SK-N-SH treated with all-trans-retinoic acid at 6 μM for 48 hours (cell line): ENCODE data around the gene PRPF8.

Experiments
- ATAC-seq: fragments of 200-7000 bp; cut with Tn5 transposase; 3 replicates; pipeline ENCODE4 v1.9.1; 2020; ENCODE audit warnings: mild to moderate bottlenecking, moderate library complexity
- ARNTL ChIP-seq: fragments of 450-650 bp; formaldehyde crosslinking; IDR thresholded peaks from 2 replicates; pipeline ENCODE4 v1.5.0; 2020; ENCODE audit warnings: low read depth, mild to moderate bottlenecking, moderate library complexity, borderline replicate concordance
- BACH2 ChIP-seq: fragments of 250-450 bp; sonication (Bioruptor Pico); IDR thresholded peaks from 2 replicates; pipeline ENCODE4 v1.9.0; 2021; ENCODE audit warnings: mild to moderate bottlenecking, borderline replicate concordance
- GLIS3 ChIP-seq: fragments of 250-450 bp; sonication (Bioruptor Pico); IDR thresholded peaks from 2 replicates; pipeline ENCODE4 v1.5.0; 2020; ENCODE audit warnings: mild to moderate bottlenecking, moderate library complexity
- ISL1 ChIP-seq: fragments of 250-450 bp; sonication (Bioruptor Pico); IDR thresholded peaks from 2 replicates; pipeline ENCODE4 v2.1.2; 2022; ENCODE audit warnings: mild to moderate bottlenecking, moderate library complexity
- OSR1 ChIP-seq: fragments of 250-450 bp; sonication (Bioruptor Pico); IDR thresholded peaks from 2 replicates; pipeline ENCODE4 v1.8.0; 2022; ENCODE audit warnings: moderate library complexity, mild to moderate bottlenecking, inconsistent platforms
- PPARA ChIP-seq: fragments of 250-450 bp; sonication (Bioruptor Pico); IDR thresholded peaks from 2 replicates; pipeline ENCODE4 v1.5.0; 2020; ENCODE audit warnings: mild to moderate bottlenecking, borderline replicate concordance
- SNAI2 ChIP-seq: fragments of 250-450 bp; sonication (Bioruptor Pico); IDR thresholded peaks from 2 replicates; pipeline ENCODE4 v1.5.0; 2020; ENCODE audit warnings: mild to moderate bottlenecking, moderate library complexity
- TCF4 ChIP-seq: fragments of 250-450 bp; sonication (Bioruptor Pico); IDR thresholded peaks from 2 replicates; pipeline ENCODE4 v1.8.0; 2021; ENCODE audit warnings: mild to moderate bottlenecking, moderate library complexity, borderline replicate concordance
- TOX ChIP-seq: fragments of 250-450 bp; sonication (Bioruptor Pico); IDR thresholded peaks from 2 replicates; pipeline ENCODE4 v1.8.0; 2021; ENCODE audit warnings: mild to moderate bottlenecking, moderate library complexity, borderline replicate concordance
- ZC3H10 ChIP-seq: fragments of 250-450 bp; sonication (Bioruptor Pico); IDR thresholded peaks from 2 replicates; pipeline ENCODE4 v1.5.1; 2021; ENCODE audit warnings: mild to moderate bottlenecking, moderate library complexity
- ZFP3 ChIP-seq: fragments of 250-450 bp; sonication (Bioruptor Pico); IDR thresholded peaks from 2 replicates; pipeline ENCODE4 v1.5.0; 2020; ENCODE audit warnings: mild to moderate bottlenecking, moderate library complexity
- ZFP30 ChIP-seq: fragments of 450-650 bp; formaldehyde crosslinking; IDR thresholded peaks from 2 replicates; pipeline ENCODE4 v1.5.0; 2022; ENCODE audit warnings: mild to moderate bottlenecking, moderate library complexity
- ZNF565 ChIP-seq: fragments of 450-650 bp; formaldehyde crosslinking; conservative IDR thresholded peaks from 2 replicates; pipeline ENCODE4 v1.5.0; 2020; ENCODE audit warnings: low read depth, mild to moderate bottlenecking, moderate library complexity
- ZNF70 ChIP-seq: fragments of 450-650 bp; formaldehyde crosslinking; IDR thresholded peaks from 2 replicates; pipeline ENCODE4 v1.5.0; 2020; ENCODE audit warnings: mild to moderate bottlenecking, moderate library complexity
- ZNF8 ChIP-seq: fragments of 450-650 bp; formaldehyde crosslinking; IDR thresholded peaks from 2 replicates; pipeline ENCODE4 v1.5.0; 2020; ENCODE audit warnings: mild to moderate bottlenecking, moderate library complexity
- TF ChIP-seq, protein P1 (sequence below): fragments of 250-450 bp; sonication (Bioruptor Pico); IDR thresholded peaks from 2 replicates; pipeline ENCODE4 v1.8.0; 2021; ENCODE audit warnings: low read depth, mild to moderate bottlenecking, moderate library complexity, borderline replicate concordance
- TF ChIP-seq, protein P2 (sequence below): fragments of 250-450 bp; sonication (Bioruptor Pico); IDR thresholded peaks from 2 replicates; pipeline ENCODE4 v1.5.1; 2020; ENCODE audit warnings: low read depth, mild to moderate bottlenecking, moderate library complexity
- TF ChIP-seq, protein P3 (sequence below): fragments of 250-450 bp; sonication (Bioruptor Pico); IDR thresholded peaks from 2 replicates; pipeline ENCODE4 v1.5.1; 2021; ENCODE audit warnings: mild to moderate bottlenecking, moderate library complexity
- TF ChIP-seq, protein P4 (sequence below): fragments of 250-450 bp; sonication (Bioruptor Pico); IDR thresholded peaks from 2 replicates; pipeline ENCODE4 v1.5.0; 2020; ENCODE audit warnings: mild to moderate bottlenecking, moderate library complexity
- TF ChIP-seq, protein P5 (sequence below): fragments of 250-450 bp; sonication (Bioruptor Pico); IDR thresholded peaks from 2 replicates; pipeline ENCODE4 v1.8.0; 2020; ENCODE audit warnings: mild to moderate bottlenecking, moderate library complexity, borderline replicate concordance

Gene PRPF8

DNA sequence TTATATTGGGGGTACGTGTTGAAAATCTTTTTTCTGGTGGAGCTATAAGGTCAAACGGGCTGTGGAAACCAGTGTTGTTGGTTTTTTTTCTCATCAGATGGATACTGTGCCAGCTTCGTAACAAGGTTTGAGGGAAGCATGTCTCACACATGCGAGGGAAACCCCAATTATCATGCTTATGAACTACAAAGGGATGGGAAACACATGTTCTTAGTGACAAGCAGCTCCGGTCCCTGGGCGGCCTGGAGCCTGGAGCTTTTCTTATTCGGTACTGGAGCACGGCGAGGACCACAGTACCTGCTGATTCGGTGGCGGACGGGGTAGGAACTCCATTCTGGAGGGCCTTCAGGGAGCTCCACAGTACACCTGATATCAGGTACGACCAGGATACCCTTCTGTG, 68.6 kb downstream of the PRPF8 start:
- TF ChIP-seq ZNF8, result no peak
- no peak for TF ChIP-seq TCF4 (CRISPR knock-in tag)
- TF ChIP-seq SNAI2 (CRISPR knock-in tag), result no peak
- no peak for TF ChIP-seq OSR1 (CRISPR knock-in tag)
- TF ChIP-seq ARNTL (CRISPR knock-in tag), result no peak
- TF ChIP-seq PPARA (CRISPR knock-in tag), result no peak
- TF ChIP-seq ISL1 (CRISPR knock-in tag), result no peak
- TF ChIP-seq, protein P1, sequence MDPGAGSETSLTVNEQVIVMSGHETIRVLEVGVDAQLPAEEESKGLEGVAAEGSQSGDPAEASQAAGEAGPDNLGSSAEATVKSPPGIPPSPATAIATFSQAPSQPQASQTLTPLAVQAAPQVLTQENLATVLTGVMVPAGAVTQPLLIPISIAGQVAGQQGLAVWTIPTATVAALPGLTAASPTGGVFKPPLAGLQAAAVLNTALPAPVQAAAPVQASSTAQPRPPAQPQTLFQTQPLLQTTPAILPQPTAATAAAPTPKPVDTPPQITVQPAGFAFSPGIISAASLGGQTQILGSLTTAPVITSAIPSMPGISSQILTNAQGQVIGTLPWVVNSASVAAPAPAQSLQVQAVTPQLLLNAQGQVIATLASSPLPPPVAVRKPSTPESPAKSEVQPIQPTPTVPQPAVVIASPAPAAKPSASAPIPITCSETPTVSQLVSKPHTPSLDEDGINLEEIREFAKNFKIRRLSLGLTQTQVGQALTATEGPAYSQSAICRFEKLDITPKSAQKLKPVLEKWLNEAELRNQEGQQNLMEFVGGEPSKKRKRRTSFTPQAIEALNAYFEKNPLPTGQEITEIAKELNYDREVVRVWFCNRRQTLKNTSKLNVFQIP (CRISPR knock-in tag), result no peak
- TF ChIP-seq, protein P2, sequence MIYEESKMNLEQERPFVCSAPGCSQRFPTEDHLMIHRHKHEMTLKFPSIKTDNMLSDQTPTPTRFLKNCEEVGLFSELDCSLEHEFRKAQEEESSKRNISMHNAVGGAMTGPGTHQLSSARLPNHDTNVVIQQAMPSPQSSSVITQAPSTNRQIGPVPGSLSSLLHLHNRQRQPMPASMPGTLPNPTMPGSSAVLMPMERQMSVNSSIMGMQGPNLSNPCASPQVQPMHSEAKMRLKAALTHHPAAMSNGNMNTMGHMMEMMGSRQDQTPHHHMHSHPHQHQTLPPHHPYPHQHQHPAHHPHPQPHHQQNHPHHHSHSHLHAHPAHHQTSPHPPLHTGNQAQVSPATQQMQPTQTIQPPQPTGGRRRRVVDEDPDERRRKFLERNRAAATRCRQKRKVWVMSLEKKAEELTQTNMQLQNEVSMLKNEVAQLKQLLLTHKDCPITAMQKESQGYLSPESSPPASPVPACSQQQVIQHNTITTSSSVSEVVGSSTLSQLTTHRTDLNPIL (CRISPR knock-in tag), result no peak
- TF ChIP-seq ZFP30, result no peak
- TF ChIP-seq, protein P3, sequence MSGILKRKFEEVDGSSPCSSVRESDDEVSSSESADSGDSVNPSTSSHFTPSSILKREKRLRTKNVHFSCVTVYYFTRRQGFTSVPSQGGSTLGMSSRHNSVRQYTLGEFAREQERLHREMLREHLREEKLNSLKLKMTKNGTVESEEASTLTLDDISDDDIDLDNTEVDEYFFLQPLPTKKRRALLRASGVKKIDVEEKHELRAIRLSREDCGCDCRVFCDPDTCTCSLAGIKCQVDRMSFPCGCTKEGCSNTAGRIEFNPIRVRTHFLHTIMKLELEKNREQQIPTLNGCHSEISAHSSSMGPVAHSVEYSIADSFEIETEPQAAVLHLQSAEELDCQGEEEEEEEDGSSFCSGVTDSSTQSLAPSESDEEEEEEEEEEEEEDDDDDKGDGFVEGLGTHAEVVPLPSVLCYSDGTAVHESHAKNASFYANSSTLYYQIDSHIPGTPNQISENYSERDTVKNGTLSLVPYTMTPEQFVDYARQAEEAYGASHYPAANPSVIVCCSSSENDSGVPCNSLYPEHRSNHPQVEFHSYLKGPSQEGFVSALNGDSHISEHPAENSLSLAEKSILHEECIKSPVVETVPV, result no peak
- TF ChIP-seq, protein P4, sequence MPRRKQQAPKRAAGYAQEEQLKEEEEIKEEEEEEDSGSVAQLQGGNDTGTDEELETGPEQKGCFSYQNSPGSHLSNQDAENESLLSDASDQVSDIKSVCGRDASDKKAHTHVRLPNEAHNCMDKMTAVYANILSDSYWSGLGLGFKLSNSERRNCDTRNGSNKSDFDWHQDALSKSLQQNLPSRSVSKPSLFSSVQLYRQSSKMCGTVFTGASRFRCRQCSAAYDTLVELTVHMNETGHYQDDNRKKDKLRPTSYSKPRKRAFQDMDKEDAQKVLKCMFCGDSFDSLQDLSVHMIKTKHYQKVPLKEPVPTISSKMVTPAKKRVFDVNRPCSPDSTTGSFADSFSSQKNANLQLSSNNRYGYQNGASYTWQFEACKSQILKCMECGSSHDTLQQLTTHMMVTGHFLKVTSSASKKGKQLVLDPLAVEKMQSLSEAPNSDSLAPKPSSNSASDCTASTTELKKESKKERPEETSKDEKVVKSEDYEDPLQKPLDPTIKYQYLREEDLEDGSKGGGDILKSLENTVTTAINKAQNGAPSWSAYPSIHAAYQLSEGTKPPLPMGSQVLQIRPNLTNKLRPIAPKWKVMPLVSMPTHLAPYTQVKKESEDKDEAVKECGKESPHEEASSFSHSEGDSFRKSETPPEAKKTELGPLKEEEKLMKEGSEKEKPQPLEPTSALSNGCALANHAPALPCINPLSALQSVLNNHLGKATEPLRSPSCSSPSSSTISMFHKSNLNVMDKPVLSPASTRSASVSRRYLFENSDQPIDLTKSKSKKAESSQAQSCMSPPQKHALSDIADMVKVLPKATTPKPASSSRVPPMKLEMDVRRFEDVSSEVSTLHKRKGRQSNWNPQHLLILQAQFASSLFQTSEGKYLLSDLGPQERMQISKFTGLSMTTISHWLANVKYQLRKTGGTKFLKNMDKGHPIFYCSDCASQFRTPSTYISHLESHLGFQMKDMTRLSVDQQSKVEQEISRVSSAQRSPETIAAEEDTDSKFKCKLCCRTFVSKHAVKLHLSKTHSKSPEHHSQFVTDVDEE (CRISPR knock-in tag), result no peak
- no peak for TF ChIP-seq GLIS3 (CRISPR knock-in tag)
- TF ChIP-seq ZNF565 (CRISPR knock-in tag), result no peak
- TF ChIP-seq BACH2, result no peak
- ATAC-seq, result no peak

DNA sequence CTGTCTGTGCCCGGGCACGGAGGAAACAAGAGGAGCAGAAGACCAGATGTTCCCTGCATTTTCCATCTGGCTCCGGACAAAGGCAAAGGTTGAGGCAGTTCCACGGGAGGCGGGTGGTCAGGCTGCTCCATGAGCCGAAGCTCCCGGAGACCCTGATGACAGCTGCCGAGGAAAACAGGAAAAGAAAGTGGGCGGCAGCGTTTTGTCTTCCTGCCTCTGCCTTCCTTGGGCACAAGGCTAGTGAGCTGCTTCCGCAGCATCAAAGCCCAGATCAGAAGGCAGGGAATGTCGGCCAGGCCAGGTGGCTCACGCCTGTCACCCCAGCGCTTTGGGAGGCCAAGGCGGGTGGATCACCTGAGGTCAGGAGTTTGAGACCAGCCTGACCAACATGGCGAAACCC, 72.3 kb downstream of the PRPF8 start:
- ATAC-seq, result no peak
- no peak for TF ChIP-seq ZFP3 (CRISPR knock-in tag)
- TF ChIP-seq SNAI2 (CRISPR knock-in tag), result no peak
- no peak for TF ChIP-seq ZFP30
- TF ChIP-seq ARNTL (CRISPR knock-in tag), result no peak
- no peak for TF ChIP-seq ZNF70
- no peak for TF ChIP-seq PPARA (CRISPR knock-in tag)
- no peak for TF ChIP-seq ZC3H10 (CRISPR knock-in tag)
- TF ChIP-seq, protein P4 (CRISPR knock-in tag), result no peak
- no peak for TF ChIP-seq TOX (CRISPR knock-in tag)
- TF ChIP-seq, protein P5, sequence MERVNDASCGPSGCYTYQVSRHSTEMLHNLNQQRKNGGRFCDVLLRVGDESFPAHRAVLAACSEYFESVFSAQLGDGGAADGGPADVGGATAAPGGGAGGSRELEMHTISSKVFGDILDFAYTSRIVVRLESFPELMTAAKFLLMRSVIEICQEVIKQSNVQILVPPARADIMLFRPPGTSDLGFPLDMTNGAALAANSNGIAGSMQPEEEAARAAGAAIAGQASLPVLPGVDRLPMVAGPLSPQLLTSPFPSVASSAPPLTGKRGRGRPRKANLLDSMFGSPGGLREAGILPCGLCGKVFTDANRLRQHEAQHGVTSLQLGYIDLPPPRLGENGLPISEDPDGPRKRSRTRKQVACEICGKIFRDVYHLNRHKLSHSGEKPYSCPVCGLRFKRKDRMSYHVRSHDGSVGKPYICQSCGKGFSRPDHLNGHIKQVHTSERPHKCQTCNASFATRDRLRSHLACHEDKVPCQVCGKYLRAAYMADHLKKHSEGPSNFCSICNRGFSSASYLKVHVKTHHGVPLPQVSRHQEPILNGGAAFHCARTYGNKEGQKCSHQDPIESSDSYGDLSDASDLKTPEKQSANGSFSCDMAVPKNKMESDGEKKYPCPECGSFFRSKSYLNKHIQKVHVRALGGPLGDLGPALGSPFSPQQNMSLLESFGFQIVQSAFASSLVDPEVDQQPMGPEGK (CRISPR knock-in tag), result no peak
- no peak for TF ChIP-seq TCF4 (CRISPR knock-in tag)
